BLaER1 treated with 17β-estradiol and CSF1 and Interleukin-3, amounts not matched to agents 10 nM and 100 nM (cell line): ENCODE data around the gene CRIM1.
A peak's percentile ranks its signal among the peaks of the same experiment; 100 is the strongest.

Experiments
- H3K27ac ChIP-seq, 11 experiments: shearing (Covaris generic); formaldehyde crosslinking; 2 replicates each; pipeline ENCODE4 v1.8.1; 2022
- H3K27me3 ChIP-seq, 11 experiments: shearing (Covaris generic); formaldehyde crosslinking; 2 replicates each; pipeline ENCODE4 v1.8.1; 2022
- H3K36me3 ChIP-seq, 11 experiments: shearing (Covaris generic); formaldehyde crosslinking; 2 replicates each; pipeline ENCODE4 v1.8.1; 2022
- H3K4me1 ChIP-seq, 10 experiments: shearing (Covaris generic); formaldehyde crosslinking; 2 replicates each; pipeline ENCODE4 v1.8.1; 2022
- H3K4me2 ChIP-seq, 11 experiments: shearing (Covaris generic); formaldehyde crosslinking; 2 replicates each; pipeline ENCODE4 v1.8.1; 2022
- H3K4me3 ChIP-seq, 10 experiments: shearing (Covaris generic); formaldehyde crosslinking; 2 replicates each; pipeline ENCODE4 v1.8.1; 2022
- H3K9ac ChIP-seq, 11 experiments: shearing (Covaris generic); formaldehyde crosslinking; 2 replicates each; pipeline ENCODE4 v1.8.1; 2022
- H3K9me3 ChIP-seq, 11 experiments: shearing (Covaris generic); formaldehyde crosslinking; replicated peaks in 1 of 11; 2 replicates each; pipeline ENCODE4 v1.8.1; 2022
- H4K20me1 ChIP-seq, 11 experiments: shearing (Covaris generic); formaldehyde crosslinking; 2 replicates each; pipeline ENCODE4 v1.8.1; 2022
- Cebpa-rat ChIP-seq, 11 experiments: shearing (Covaris generic); IDR thresholded peaks; 2 replicates each; pipeline ENCODE4 v1.8.1; 2022

CRIM1 gene

GRCh38 chr2:36473230-36473629 lies 117.7 kb downstream of the CRIM1 start:
- H3K9me3 ChIP-seq, result peaks cover 62 to 76% (median 73%) of the 10 kb centered on the region in 11 experiments
- peak overlapping the region in 1 of 11 experiments; percentile 26; a peak in 1 of 22 replicates for H3K4me2 ChIP-seq
- H4K20me1 ChIP-seq, result no peaks in the 10 kb centered on the region
- no peaks in the 10 kb centered on the region for H3K27me3 ChIP-seq
- no peak for TF ChIP-seq Cebpa-rat (IDR thresholded peaks at IDR 0.05)
- peaks cover 33 to 45% (median 38%) of the 10 kb centered on the region in 10 experiments for H3K4me1 ChIP-seq
- no peak overlapping the region for H3K4me3 ChIP-seq
- H3K27ac ChIP-seq, result no peak overlapping the region
- peaks cover 41 to 81% (median 73%) of the 10 kb centered on the region in 11 experiments for H3K36me3 ChIP-seq
- H3K9ac ChIP-seq, result no peak overlapping the region

- no peak for TF ChIP-seq Cebpa-rat (IDR thresholded peaks at IDR 0.05)
- H3K4me3 ChIP-seq, result no peak overlapping the region; a peak in 1 of 20 replicates
- peaks cover 58 to 73% (median 64%) of the 10 kb centered on the region in 11 experiments for H3K9me3 ChIP-seq
- H3K27me3 ChIP-seq, result no peaks in the 10 kb centered on the region
- no peak overlapping the region; a peak in 1 of 22 replicates for H3K27ac ChIP-seq
- H3K4me1 ChIP-seq, result peaks cover 8 to 32% (median 27%) of the 10 kb centered on the region in 10 experiments; a peak in 18 of 20 replicates
- H3K9ac ChIP-seq, result no peak overlapping the region
- peaks cover 61 to 100% (median 90%) of the 10 kb centered on the region in 11 experiments for H3K36me3 ChIP-seq
- no peaks in the 10 kb centered on the region for H4K20me1 ChIP-seq
- no peak overlapping the region for H3K4me2 ChIP-seq
These were observed 120.8 kb downstream of the CRIM1 start for GRCh38 chr2:36476411-36476810.

GRCh38 chr2:36477315-36477714 lies 121.7 kb downstream of the CRIM1 start:
- Histone ChIP-seq H3K36me3 (peaks cover 66 to 98% (median 89%) of the 10 kb centered on the region in 11 experiments), H3K9me3 (peaks cover 53 to 64% (median 56%) of the 10 kb centered on the region in 11 experiments), H3K27me3 (no peaks in the 10 kb centered on the region), H3K4me3 (peak overlapping the region in 3 of 10 experiments; percentile 4 to 15 (median 7); a peak in 2 of 20 replicates), H4K20me1 (no peaks in the 10 kb centered on the region), H3K4me2 (peak overlapping the region in 10 of 11 experiments; percentile 8 to 63 (median 44); a peak in 16 of 22 replicates), H3K4me1 (peaks cover 11 to 32% (median 27%) of the 10 kb centered on the region in 10 experiments; a peak in 18 of 20 replicates), H3K27ac (peak overlapping the region in 7 of 11 experiments; percentile 40 to 64 (median 50); a peak in 14 of 22 replicates), H3K9ac (no peak overlapping the region)
- TF ChIP-seq Cebpa-rat (IDR thresholded peaks at IDR 0.05), result no peak

GRCh38 chr2:36477746-36478145 lies 122.2 kb downstream of the CRIM1 start:
- peak overlapping the region in 2 of 10 experiments; percentile 7 to 15; a peak in 2 of 20 replicates for H3K4me3 ChIP-seq
- TF ChIP-seq Cebpa-rat (IDR thresholded peaks at IDR 0.05), result no peak
- H3K4me2 ChIP-seq, result peak overlapping the region in 10 of 11 experiments; percentile 8 to 63 (median 44); a peak in 16 of 22 replicates
- H3K9me3 ChIP-seq, result peaks cover 50 to 60% (median 52%) of the 10 kb centered on the region in 11 experiments
- no peaks in the 10 kb centered on the region for H4K20me1 ChIP-seq
- H3K9ac ChIP-seq, result no peak overlapping the region
- no peaks in the 10 kb centered on the region for H3K27me3 ChIP-seq
- peaks cover 62 to 98% (median 88%) of the 10 kb centered on the region in 11 experiments for H3K36me3 ChIP-seq
- peaks cover 15 to 36% (median 29%) of the 10 kb centered on the region in 10 experiments; a peak in 19 of 20 replicates for H3K4me1 ChIP-seq
- peak overlapping the region in 7 of 11 experiments; percentile 40 to 64 (median 50); a peak in 15 of 22 replicates for H3K27ac ChIP-seq

GRCh38 chr2:36478332-36478738 lies 122.8 kb downstream of the CRIM1 start:
- H4K20me1 ChIP-seq, result no peaks in the 10 kb centered on the region
- peaks cover 46 to 57% (median 48%) of the 10 kb centered on the region in 11 experiments for H3K9me3 ChIP-seq
- peaks cover 16 to 37% (median 29%) of the 10 kb centered on the region in 10 experiments; a peak in 19 of 20 replicates for H3K4me1 ChIP-seq
- no peak overlapping the region for H3K4me3 ChIP-seq
- H3K36me3 ChIP-seq, result peaks cover 59 to 98% (median 88%) of the 10 kb centered on the region in 11 experiments
- H3K27me3 ChIP-seq, result no peaks in the 10 kb centered on the region
- H3K4me2 ChIP-seq, result peak overlapping the region in 8 of 11 experiments; percentile 0 to 63 (median 44); a peak in 12 of 22 replicates
- TF ChIP-seq Cebpa-rat (IDR thresholded peaks at IDR 0.05), result no peak
- H3K27ac ChIP-seq, result peak overlapping the region in 9 of 11 experiments; percentile 12 to 64 (median 50); a peak in 13 of 22 replicates
- 0 out of 22 replicates have a peak overlapping the region, but pooled peaks of 1 of the 11 experiments have one; percentile 13 for H3K9ac ChIP-seq

- Histone ChIP-seq H3K9ac (peak overlapping the region in 1 of 11 experiments; percentile 13; a peak in 1 of 22 replicates), H3K9me3 (peaks cover 43 to 57% (median 47%) of the 10 kb centered on the region in 11 experiments), H3K4me1 (peaks cover 16 to 37% (median 29%) of the 10 kb centered on the region in 10 experiments; a peak in 19 of 20 replicates), H3K27ac (peak overlapping the region in 8 of 11 experiments; percentile 12 to 64 (median 50); a peak in 12 of 22 replicates), H3K4me2 (peak overlapping the region in 8 of 11 experiments; percentile 0 to 59 (median 44); a peak in 13 of 22 replicates), H3K36me3 (peaks cover 66 to 99% (median 89%) of the 10 kb centered on the region in 11 experiments), H3K27me3 (no peaks in the 10 kb centered on the region), H4K20me1 (no peaks in the 10 kb centered on the region), H3K4me3 (no peak overlapping the region)
- no peak for TF ChIP-seq Cebpa-rat (IDR thresholded peaks at IDR 0.05)
These were observed 123.4 kb downstream of the CRIM1 start for GRCh38 chr2:36478999-36479398.

GRCh38 chr2:36479406-36479805 lies 123.8 kb downstream of the CRIM1 start:
- Histone ChIP-seq H3K27ac (peak overlapping the region in 6 of 11 experiments; percentile 8 to 64 (median 52); a peak in 8 of 22 replicates), H4K20me1 (no peaks in the 10 kb centered on the region), H3K9me3 (peaks cover 38 to 54% (median 43%) of the 10 kb centered on the region in 11 experiments), H3K4me1 (peaks cover 16 to 37% (median 29%) of the 10 kb centered on the region in 10 experiments; a peak in 19 of 20 replicates), H3K4me2 (peak overlapping the region in 7 of 11 experiments; percentile 22 to 59 (median 48); a peak in 13 of 22 replicates), H3K9ac (no peak overlapping the region), H3K4me3 (no peak overlapping the region), H3K36me3 (peaks cover 66 to 99% (median 89%) of the 10 kb centered on the region in 11 experiments), H3K27me3 (no peaks in the 10 kb centered on the region)
- TF ChIP-seq Cebpa-rat (IDR thresholded peaks at IDR 0.05), result no peak

- H3K9ac ChIP-seq, result no peak overlapping the region
- H3K4me2 ChIP-seq, result no peak overlapping the region
- no peak overlapping the region for H3K4me3 ChIP-seq
- H3K4me1 ChIP-seq, result peaks cover 16 to 37% (median 29%) of the 10 kb centered on the region in 10 experiments; a peak in 19 of 20 replicates
- H4K20me1 ChIP-seq, result no peaks in the 10 kb centered on the region
- H3K27ac ChIP-seq, result no peak overlapping the region; a peak in 1 of 22 replicates
- H3K36me3 ChIP-seq, result peaks cover 64 to 99% (median 90%) of the 10 kb centered on the region in 11 experiments
- peaks cover 32 to 50% (median 37%) of the 10 kb centered on the region in 11 experiments for H3K9me3 ChIP-seq
- TF ChIP-seq Cebpa-rat (IDR thresholded peaks at IDR 0.05), result no peak
- no peaks in the 10 kb centered on the region for H3K27me3 ChIP-seq
These were observed 124.5 kb downstream of the CRIM1 start for GRCh38 chr2:36480028-36480427.

GRCh38 chr2:36480636-36481035 lies 125.1 kb downstream of the CRIM1 start:
- H3K4me2 ChIP-seq, result no peak overlapping the region
- peaks cover 26 to 44% (median 31%) of the 10 kb centered on the region in 11 experiments for H3K9me3 ChIP-seq
- no peaks in the 10 kb centered on the region for H3K27me3 ChIP-seq
- no peak overlapping the region for H3K4me3 ChIP-seq
- H3K4me1 ChIP-seq, result peaks cover 16 to 37% (median 29%) of the 10 kb centered on the region in 10 experiments; a peak in 19 of 20 replicates
- no peaks in the 10 kb centered on the region for H4K20me1 ChIP-seq
- no peak overlapping the region for H3K27ac ChIP-seq
- no peak overlapping the region for H3K9ac ChIP-seq
- TF ChIP-seq Cebpa-rat (IDR thresholded peaks at IDR 0.05), result no peak
- H3K36me3 ChIP-seq, result peaks cover 58 to 99% (median 87%) of the 10 kb centered on the region in 11 experiments
